HL-60/S4 treated with retinoic acid at 250 ng/mL for 4 days and 3 days (cell line): Measurements from ENCODE around the gene SENP3.

Experiments
- in situ Hi-C: fragments of 300-500 bp; cut with MboI; formaldehyde crosslinking; loops from 2 replicates; pipeline ENCODE4 v1.7.0; 2022; ENCODE audit warnings: low sequenced_read_pairs

Gene SENP3

DNA sequence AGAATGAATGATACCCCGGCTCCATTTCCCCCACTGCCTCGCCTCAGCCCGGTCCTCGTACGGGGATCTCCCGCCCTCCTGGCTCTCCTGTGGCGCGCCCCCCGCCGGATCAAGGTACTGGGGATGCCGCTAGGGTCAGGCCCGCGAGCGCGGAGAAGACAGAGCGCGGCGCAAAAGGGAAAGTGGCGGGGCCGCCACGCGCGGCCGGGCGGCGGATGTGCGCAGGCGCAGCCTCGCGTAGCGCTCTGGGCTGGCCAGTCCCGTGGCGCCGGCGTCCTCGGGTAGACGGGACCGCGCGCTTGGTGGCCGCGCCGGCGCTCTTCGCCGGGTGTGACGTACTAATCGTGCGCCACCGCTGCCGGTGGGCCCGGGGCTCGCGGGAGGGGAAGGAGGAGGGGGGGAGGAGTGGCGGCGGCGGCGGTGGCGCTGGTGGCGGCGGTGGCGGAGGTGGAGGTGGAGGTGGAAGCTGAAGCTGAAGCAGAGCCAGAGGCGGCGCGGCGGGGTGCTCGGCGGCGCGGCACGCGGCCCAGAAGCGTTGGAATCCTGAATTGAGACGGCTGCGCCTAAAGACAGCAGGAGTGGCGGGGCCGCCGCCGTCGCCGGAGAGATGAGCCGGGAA lies at the start of gene SENP3:
TSS of gene SENP3 (plus strand) at position 331 of the 619 bp plus-strand sequence. CDS start 1,158 bp downstream, outside the sequence.
- in situ Hi-C loops = no loop called here

DNA sequence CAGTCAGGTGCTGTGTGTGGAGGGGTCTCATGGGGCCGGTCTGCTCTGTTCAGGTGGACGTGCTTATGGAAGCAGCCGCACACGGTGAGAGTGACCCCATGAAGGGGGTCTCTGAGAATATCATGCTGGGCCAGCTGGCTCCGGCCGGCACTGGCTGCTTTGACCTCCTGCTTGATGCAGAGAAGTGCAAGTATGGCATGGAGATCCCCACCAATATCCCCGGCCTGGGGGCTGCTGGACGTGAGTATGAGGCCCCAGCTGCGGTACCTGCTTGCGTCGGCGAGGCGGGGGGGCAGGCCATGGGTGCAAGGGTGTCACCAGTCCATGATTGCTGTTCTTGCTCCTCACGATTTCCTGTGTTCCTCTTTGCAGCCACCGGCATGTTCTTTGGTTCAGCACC lies 49.6 kb upstream of the SENP3 start:
- in situ Hi-C loops = no loop called here

- in situ Hi-C loops = no loop called here
Observed at GRCh38 chr17:7512824-7513540, 48.7 kb upstream of the SENP3 start.

- in situ Hi-C loops = no loop called here
Observed at GRCh38 chr17:7513850-7514419, 47.8 kb upstream of the SENP3 start.

DNA sequence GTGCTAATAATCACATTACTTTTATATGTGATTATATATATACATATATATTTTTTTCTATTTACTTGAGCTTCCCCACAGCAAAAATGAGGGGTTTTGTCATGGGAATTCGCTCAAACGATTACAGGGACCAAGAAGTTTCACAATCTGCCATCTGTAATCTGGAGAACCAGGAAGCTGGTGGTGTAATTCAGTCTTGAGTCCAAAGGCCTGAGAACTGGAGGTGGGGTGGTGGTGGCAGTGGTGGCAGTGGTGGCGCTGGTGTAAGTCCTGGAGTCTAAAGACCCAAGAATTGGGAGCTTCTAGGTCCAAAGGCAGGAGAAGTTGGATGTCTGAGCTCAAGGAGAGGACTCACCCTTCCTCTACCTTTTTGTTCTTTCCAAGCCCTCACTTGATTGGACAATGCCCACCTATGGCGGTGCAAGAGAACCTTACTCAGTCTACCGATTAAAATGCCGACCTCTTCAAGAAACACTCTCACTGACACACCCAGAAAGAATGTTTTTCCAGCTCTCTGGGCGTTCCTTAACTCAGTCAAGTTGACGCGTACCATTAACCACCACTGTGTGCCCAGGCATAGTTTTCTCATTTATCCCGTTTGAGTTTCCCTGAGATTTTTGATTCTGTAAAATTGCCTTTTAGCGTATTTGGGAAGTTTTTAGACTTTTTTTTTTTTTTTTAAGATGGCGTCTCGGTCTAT lies 45.7 kb upstream of the SENP3 start:
- in situ Hi-C loops = no loop called here

DNA sequence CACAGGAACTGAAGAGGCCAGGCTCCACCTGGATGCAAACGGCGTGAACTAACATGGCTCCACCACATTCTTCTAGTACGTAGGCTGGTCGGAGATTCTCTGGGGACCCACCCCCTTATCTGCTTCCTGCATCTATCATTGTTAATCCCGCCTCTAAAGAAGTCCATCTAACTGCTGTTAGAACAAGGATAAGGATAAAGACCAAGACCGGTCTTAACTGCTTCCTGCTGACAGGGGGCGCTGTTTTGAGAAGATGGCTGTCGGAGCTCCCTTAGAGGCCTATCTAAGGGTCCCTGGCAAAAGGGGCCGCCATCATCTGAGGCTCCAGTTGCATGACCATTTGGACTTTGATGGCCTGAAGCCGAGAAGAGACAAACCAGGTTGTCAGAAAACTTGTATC lies 38.7 kb upstream of the SENP3 start:
- in situ Hi-C loops = no loop called here

DNA sequence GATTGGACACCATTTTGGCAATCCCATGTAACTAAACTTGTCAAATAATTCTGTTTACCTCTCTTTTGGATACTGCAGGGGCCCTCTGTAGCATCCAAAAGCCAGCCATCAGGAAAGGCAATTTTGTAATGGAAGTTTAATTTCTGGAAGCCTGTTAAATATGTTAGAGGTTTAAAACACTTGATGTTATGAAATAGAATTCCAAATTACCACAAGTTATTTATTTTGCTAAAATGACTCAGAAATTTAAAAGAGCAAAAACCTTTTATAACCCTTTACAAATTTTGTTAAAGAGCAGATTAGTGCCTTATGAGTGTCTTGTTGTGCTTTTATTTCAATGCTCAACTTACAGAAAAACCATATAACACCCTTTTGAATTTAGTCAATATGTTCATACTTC lies 32.9 kb upstream of the SENP3 start:
- in situ Hi-C loops = no loop called here

GRCh38 chr17:7530023-7530900 lies 31.5 kb upstream of the SENP3 start:
- in situ Hi-C loops = no loop called here

- in situ Hi-C loops = no loop called here
Observed at GRCh38 chr17:7538050-7538449, 23.7 kb upstream of the SENP3 start.

GRCh38 chr17:7538891-7539545 lies 22.7 kb upstream of the SENP3 start:
- in situ Hi-C loops = no loop called here

DNA sequence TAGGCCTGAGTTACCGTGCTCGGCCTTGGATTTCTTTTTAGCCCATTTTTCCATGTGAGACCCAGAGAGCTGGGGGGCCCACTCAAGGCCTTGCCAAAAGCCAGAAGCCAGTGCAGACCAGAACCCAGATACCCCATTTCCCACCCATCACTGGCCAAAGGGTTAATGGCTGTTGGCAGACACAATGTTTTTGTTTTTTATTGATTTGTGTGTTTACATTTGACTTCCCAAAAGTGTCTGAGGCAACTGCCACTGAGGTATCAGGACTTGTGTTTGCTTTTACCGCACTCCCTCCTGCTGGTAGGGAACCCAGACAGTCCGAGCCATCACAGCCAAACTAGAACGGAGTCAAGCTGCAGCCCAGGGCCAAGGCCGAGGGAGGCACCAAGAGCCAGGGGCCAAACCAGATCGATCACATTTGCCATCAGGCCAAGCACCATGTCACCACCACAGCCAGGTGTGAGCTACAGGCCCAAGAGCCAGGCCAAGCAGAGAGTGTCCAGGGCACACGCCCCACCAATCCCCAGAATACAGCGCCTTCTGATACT lies 20.6 kb upstream of the SENP3 start:
- in situ Hi-C loops = no loop called here

GRCh38 chr17:7544911-7545310 lies 16.8 kb upstream of the SENP3 start:
- in situ Hi-C loops = no loop called here

- in situ Hi-C loops = no loop called here
Observed at GRCh38 chr17:7548585-7549400, 12.9 kb upstream of the SENP3 start, which contains the start of gene TNFSF12. Gene TNFSF12 (plus strand): TSS chr17:7549058. CDS start chr17:7549154, 96 bp downstream.

DNA sequence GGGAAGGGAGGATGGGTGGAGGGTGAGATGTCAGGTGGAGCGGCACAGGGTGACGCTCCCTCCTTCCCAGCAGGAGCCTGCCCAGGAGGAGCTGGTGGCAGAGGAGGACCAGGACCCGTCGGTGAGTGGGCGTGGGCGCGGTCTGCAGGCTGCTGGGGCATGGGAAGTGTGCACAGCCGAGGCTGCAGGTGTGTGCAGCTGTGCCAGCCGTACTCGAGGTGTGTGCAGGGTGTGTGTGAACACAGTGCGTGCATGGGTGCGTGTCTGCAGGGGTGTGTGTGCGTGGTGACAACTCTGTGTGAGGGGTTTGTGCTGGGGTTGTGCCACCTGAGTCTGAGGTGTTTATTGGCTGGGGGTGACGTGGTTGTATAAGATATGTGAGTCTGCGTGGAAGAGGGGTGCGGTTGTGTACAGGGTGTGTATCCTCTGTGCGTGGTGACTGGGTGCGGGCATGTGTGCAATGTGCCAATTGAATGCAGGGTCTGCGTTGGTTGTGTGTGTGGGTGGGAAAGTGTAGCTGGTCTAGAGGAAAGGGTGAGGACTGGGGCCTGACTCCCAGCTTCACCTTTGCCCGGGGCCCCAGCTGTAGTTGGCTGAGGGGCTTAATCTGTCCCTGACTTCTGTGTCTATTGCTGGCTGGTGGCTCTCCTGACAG lies 12.2 kb upstream of the SENP3 start:
- in situ Hi-C loops = no loop called here

DNA sequence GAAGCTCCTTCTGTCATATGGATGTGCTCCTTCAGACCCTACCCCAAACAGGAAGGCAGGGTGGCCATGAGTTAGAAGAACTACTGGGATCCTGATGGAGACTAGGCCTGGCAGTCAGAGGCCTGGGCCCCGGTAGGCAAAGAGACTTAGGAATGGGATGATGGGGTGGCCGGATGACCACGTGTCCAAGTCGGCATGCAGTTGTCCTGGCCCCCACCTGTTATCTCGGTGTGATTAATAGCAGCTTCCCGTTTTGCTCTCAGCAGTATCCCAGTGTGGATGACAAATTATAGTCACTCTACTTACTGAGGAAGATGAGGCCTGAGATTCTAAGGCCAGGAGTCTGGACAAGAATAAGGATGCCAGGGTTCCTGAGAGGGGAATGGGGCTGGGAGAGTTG lies 11.4 kb upstream of the SENP3 start:
- in situ Hi-C loops = no loop called here

DNA sequence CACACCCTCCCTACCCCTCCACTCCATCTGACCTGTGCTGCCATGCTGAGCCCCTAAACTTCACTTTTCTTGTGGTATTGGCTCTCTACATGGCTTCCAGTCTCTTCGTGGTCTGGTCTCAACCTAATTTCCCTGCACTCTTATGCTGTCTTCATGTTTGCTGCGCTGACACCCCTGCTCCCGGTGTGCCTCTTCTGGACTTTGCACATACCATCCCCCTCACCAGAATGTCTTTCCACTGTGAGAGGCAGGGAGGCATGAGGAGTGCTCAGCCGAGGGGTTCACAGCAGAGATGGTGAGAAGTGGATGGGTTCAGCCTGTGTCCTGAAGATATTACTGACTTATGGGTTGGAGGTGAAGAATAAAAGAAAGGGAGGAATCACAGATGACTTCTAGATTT lies 10.3 kb upstream of the SENP3 start:
- in situ Hi-C loops = no loop called here

DNA sequence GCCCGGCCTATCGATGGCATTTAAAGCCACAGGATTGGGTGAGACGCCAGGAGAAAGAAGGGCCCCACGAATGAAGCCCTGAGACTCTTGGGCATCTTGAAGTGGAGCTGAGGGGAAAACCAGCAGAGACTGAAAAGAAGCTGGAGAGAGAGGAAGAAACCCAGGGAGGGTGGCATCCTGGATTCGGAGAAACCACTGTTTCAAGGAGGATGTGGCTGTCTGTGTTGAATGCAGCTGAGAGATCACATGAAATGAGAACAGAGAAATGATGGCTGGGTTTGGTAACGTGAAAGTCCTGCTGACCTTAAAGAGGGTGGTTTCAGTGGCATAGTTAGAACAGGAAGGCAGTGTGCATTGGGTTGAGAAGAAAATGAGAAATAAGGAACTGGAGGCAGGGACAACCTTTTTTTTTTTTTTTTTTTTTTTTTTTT lies 9.1 kb upstream of the SENP3 start:
- in situ Hi-C loops = no loop called here

GRCh38 chr17:7553356-7553755 lies 8.4 kb upstream of the SENP3 start:
- in situ Hi-C loops = no loop called here
